BE2C (cell line): ENCODE results near the gene PCBP2.

Experiments
- DNase-seq: peaks from one replicate; pipeline ENCODE4 v3.0.0-alpha.2; 2020
- H3K27me3 ChIP-seq: fragments of 250-450 bp; sonication (Bioruptor Pico); 2 replicates; pipeline ENCODE4 v1.5.1; 2020; ENCODE audit warnings: mild to moderate bottlenecking
- H3K36me3 ChIP-seq: fragments of 250-450 bp; sonication (Bioruptor Pico); 2 replicates; pipeline ENCODE4 v1.5.1; 2020; ENCODE audit warnings: mild to moderate bottlenecking
- H3K4me1 ChIP-seq: fragments of 250-450 bp; sonication (Bioruptor Pico); 2 replicates; pipeline ENCODE4 v1.5.1; 2020
- H3K4me3 ChIP-seq: 2 replicates; pipeline ENCODE4 v1.5.1; 2011; ENCODE audit warnings: low read depth, low read length
- H3K9me3 ChIP-seq: fragments of 250-450 bp; sonication (Bioruptor Pico); 2 replicates; pipeline ENCODE4 v1.5.1; 2020
- TF ChIP-seq, protein P1 (sequence below): IDR thresholded peaks from 2 replicates; pipeline ENCODE4 v1.5.1; 2012; ENCODE audit warnings: mild to moderate bottlenecking, low read depth, low read length

The PCBP2 gene

DNA sequence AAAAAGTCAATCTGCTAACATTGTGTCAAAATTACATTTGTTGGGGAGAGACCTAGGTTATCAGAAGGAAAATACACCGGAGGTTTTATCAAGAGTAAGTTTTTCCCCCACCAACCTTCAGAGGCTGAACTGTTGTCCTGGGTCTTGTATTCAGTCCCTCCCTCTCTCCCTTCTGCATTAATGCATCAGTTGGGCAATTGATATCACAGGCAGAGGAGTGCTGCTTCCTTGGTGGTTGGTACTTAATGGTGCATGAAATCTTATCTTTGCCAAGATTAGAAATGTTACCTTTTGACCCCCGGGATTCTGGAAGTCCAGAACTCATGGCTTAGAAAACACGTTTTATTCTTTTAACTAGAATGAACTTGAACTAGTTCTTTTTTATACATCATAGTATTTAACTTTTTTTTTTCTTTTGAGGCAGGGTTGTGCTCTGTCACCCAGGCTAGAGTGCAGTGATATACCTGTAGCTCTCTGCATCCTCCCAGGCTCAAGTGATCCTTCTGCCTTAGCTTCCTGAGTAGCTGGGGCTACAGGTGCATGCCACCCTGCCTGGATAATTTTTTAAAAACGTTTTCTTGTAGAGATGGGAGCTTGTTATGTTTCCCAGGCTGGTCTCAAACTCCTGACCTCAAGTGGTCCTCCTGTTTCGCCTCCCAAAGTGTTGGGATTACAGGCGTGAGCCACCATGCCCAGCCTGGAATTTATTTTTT, 4.9 kb downstream of the PCBP2 start:
- H3K36me3 ChIP-seq = peaks cover 87% of the 10 kb centered on the region
- H3K27me3 ChIP-seq = no peaks in the 10 kb centered on the region; the same call in 1 of the 2 replicates
- peaks cover 32% of the 10 kb centered on the region for H3K4me1 ChIP-seq
- TF ChIP-seq, protein P1, sequence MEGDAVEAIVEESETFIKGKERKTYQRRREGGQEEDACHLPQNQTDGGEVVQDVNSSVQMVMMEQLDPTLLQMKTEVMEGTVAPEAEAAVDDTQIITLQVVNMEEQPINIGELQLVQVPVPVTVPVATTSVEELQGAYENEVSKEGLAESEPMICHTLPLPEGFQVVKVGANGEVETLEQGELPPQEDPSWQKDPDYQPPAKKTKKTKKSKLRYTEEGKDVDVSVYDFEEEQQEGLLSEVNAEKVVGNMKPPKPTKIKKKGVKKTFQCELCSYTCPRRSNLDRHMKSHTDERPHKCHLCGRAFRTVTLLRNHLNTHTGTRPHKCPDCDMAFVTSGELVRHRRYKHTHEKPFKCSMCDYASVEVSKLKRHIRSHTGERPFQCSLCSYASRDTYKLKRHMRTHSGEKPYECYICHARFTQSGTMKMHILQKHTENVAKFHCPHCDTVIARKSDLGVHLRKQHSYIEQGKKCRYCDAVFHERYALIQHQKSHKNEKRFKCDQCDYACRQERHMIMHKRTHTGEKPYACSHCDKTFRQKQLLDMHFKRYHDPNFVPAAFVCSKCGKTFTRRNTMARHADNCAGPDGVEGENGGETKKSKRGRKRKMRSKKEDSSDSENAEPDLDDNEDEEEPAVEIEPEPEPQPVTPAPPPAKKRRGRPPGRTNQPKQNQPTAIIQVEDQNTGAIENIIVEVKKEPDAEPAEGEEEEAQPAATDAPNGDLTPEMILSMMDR = no peak
- DNase-seq = no peak
- no peak overlapping the region for H3K4me3 ChIP-seq
- H3K9me3 ChIP-seq = no peaks in the 10 kb centered on the region

DNA sequence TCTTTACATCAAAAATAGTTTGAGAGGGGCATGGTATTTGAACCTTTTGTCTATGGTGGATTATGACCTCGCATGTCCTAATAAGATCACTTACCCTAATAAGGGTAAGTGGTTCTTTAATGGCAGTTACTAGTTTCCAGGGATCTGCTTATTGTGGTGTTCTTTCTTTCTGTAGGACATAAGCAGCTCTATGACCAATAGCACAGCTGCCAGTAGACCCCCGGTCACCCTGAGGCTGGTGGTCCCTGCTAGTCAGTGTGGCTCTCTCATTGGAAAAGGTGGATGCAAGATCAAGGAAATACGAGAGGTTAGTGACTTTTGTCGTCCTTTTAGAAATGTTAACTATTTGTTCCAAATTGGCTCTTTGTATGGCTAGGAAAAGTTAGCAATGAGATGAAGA, 7.2 kb downstream of the PCBP2 start:
- Histone ChIP-seq H3K4me1 (peaks cover 31% of the 10 kb centered on the region), H3K27me3 (peaks cover 2% of the 10 kb centered on the region; the same call in 1 of the 2 replicates), H3K4me3 (no peak overlapping the region), H3K9me3 (no peaks in the 10 kb centered on the region), H3K36me3 (peaks cover 99% of the 10 kb centered on the region)
- TF ChIP-seq, protein P1 = no peak
- no peak for DNase-seq

DNA sequence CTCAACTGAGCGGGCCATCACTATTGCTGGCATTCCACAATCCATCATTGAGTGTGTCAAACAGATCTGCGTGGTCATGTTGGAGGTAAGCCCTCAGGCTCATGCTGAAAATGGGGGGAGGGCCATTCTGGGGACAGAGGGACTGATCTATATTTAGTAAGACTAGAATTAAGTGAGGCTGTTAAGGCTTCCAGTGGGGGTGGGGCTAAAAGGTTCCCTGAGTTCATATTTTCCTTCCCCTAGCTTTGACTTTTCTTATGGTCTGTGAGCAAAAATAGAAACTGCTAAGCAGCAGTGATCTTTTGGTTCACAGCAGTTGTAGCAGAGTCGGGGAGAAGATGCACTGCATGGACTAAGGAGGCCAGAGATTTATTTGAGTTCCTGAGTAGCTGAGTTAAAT, 9.2 kb downstream of the PCBP2 start:
- TF ChIP-seq, protein P1 = no peak

DNA sequence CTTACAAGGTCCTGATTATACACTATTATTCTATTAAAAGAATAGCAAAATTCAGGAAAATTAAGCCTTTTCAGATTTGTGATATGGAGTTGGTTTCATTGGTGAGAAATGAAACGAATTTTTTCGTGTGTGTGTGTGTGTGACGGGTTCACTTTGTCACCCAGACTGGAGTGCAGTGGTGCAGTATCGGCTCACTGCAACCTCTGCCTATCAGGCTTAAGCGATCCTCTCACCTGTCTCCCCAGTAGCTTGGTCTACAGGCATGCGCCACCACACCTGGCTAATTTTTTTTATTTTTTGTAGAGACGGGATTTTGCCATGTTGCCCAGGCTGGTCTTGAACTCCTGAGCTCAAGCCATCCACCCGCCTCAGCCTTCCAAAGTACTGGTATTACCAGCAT, 9.7 kb downstream of the PCBP2 start:
- peaks cover 98% of the 10 kb centered on the region for H3K36me3 ChIP-seq
- no peak for DNase-seq
- no peak overlapping the region for H3K4me3 ChIP-seq
- no peaks in the 10 kb centered on the region for H3K9me3 ChIP-seq
- H3K4me1 ChIP-seq = peaks cover 9% of the 10 kb centered on the region
- TF ChIP-seq, protein P1 = no peak
- H3K27me3 ChIP-seq = 0 out of 2 replicates have a peak, but pooled peaks cover 2% of the 10 kb centered on the region

More for the DNA sequence above, 9.2 kb downstream of the PCBP2 start:
- Histone ChIP-seq H3K4me1 (peaks cover 15% of the 10 kb centered on the region), H3K36me3 (peaks cover 98% of the 10 kb centered on the region), H3K4me3 (no peak overlapping the region), H3K27me3 (0 out of 2 replicates have a peak, but pooled peaks cover 2% of the 10 kb centered on the region), H3K9me3 (no peaks in the 10 kb centered on the region)
- no peak for DNase-seq

DNA sequence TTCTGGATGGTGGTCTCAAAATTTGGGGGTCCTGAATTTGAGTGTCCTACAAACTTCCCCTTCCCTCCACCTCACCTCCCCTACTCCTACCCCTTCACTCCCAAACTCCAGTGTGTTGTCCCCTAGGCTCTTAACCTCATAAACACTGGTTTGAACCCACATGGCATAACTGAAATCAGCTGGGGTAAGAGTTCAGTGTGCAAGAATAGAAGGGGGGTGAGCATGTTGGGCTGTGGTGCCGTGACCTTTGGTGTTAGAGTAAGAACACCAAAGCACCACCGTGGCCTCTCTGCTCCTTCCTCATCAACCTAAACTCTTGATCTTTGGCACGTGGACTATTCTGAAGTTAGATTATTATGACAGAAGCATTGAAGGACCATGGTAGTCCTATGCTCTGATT, 11.0 kb downstream of the PCBP2 start:
- peaks cover 8% of the 10 kb centered on the region; the same call in 1 of the 2 replicates for H3K4me1 ChIP-seq
- peaks cover 98% of the 10 kb centered on the region for H3K36me3 ChIP-seq
- H3K27me3 ChIP-seq = 0 out of 2 replicates have a peak, but pooled peaks cover 2% of the 10 kb centered on the region
- no peaks in the 10 kb centered on the region for H3K9me3 ChIP-seq
- no peak overlapping the region for H3K4me3 ChIP-seq
- no peak for DNase-seq
- TF ChIP-seq, protein P1 = no peak

DNA sequence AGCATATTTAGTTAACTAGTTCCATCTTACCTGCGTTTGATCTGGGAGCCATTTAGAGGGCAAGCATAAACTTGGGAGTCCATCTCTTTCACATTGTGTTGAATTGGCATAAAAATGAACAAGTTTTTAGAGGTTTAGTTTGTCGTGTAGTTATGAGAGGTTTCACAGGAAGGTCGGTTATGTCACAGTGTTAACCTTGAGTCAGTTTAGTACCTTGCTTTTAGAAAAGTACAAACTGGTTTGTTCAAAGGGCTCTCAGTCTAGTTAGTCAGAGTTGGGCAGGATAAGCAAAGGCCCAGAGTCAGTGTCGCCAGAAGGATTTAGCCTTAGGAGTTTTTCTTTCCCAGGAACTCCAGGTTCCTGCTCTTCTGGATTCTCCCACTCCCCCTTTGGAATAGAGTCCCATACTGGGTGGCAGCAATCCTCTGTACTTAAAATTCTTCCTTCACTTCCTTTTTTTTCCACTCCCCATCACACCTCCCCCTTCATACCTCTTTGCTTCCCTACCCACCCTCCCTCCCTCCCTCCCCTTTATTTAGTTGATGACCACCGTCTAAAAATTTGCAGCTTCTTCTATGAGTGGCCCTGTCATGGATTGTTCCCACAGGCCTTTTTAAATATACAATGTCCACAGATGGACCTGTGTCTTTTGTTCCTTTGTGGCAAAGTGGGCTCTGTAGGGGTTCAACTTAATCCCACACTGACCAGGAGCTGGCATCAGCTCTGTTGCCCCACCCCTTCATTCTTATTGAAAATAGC, 12.1 kb downstream of the PCBP2 start:
- no peak for DNase-seq
- peaks cover 98% of the 10 kb centered on the region for H3K36me3 ChIP-seq
- H3K9me3 ChIP-seq = no peaks in the 10 kb centered on the region
- peaks cover 8% of the 10 kb centered on the region; the same call in 1 of the 2 replicates for H3K4me1 ChIP-seq
- H3K4me3 ChIP-seq = no peak overlapping the region
- H3K27me3 ChIP-seq = 0 out of 2 replicates have a peak, but pooled peaks cover 2% of the 10 kb centered on the region
- TF ChIP-seq, protein P1 = no peak
